ENCODE data around the gene ARL4C.

DNA sequence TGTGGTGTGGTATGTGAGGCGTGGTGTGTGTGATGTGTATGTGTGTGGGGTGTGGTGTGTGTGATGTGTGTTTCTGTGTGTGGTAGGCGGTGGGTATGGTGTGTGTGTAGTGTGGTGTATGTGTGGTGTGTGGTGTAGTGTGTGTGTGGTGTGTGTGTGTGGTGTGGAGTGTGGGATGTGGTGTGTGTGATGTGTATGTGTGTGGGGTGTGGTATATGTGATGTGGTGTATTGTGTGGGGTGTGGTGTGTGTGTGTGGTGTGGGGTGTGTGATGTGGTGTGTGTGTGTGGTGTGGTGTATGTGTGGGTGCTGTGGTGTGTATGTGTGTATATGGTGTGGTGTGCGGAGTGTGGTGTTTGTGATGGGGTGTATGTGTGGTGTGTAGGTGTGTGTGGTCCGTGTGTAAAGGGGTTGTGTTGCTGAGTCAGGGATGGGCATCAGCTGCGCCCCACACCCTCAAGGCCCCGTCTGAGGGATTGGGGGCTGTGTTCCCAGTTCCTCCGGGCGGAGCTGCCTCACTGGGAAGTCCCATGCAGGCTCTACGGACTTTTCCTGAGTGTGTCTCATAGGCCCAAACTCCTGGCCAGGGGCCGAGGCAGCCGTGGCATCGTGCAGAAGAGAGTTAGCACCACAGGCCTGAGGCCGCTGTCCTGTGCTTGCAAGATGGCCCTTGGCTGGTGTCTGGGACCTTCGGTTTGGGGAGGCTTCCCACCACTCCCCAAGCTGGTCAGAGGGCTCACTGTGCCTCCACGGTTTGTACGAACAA is 18.2 kb upstream of the ARL4C start:
- TF ChIP-seq EZH2phosphoT487 (IDR thresholded peaks at IDR 0.05; ENCODE audit: borderline replicate concordance, low read depth, low read length) (no peak), CTCF (conservative IDR thresholded peaks at IDR 0.05; ENCODE audit: low read length) (no peak)
